Glutamatergic neuron (in vitro differentiated cells): Measurements from ENCODE around the gene CCL4L2. TPM values are rescaled to one million over a fixed set of nuclear protein-coding genes. Genes with fewer than 3 reads are reported as not detected.
"Not testable (repeated sequence)": the region's sequence is repeated elsewhere in the genome, so short reads cannot be mapped to it uniquely, and the experiment has no call there.

Experiments
- DNase-seq: peaks from one replicate; pipeline ENCODE4 v3.0.0; 2022
- H3K27ac Mint-ChIP-seq: one replicate; pipeline ENCODE4 v1.8.0; 2020; ENCODE audit warnings: mild to moderate bottlenecking, mixed read lengths, inconsistent platforms; ENCODE audit not compliant: unreplicated experiment
- H3K27me3 Mint-ChIP-seq: one replicate; pipeline ENCODE4 v1.8.0; 2020; ENCODE audit warnings: mild to moderate bottlenecking, moderate library complexity, mixed read lengths, inconsistent platforms; ENCODE audit not compliant: unreplicated experiment
- H3K36me3 Mint-ChIP-seq: one replicate; pipeline ENCODE4 v1.8.0; 2020; ENCODE audit warnings: mild to moderate bottlenecking, mixed read lengths, inconsistent platforms; ENCODE audit not compliant: unreplicated experiment
- H3K4me1 Mint-ChIP-seq: one replicate; pipeline ENCODE4 v1.8.0; 2020; ENCODE audit warnings: mild to moderate bottlenecking, low read depth, mixed read lengths, inconsistent platforms; ENCODE audit not compliant: unreplicated experiment
- H3K4me3 Mint-ChIP-seq: one replicate; pipeline ENCODE4 v1.8.0; 2020; ENCODE audit warnings: mild to moderate bottlenecking, mixed read lengths, inconsistent platforms; ENCODE audit not compliant: unreplicated experiment
- H3K9me3 Mint-ChIP-seq: one replicate; pipeline ENCODE4 v1.8.0; 2020; ENCODE audit warnings: mild to moderate bottlenecking, moderate library complexity, mixed read lengths, inconsistent platforms; ENCODE audit not compliant: unreplicated experiment
- total RNA-seq: library from RNA; stranded (reverse); fragmentation: NEBNext Ultra II Directional; extraction: Animal tissue kit (Norgen Biotek cat#: 25700); gene quantifications from one replicate; pipeline ENCODE4 v1.2.1, GENCODE V29; 2021; ENCODE audit not compliant: unreplicated experiment

The CCL4L2 gene
- total RNA-seq, 1 donor from 2014 or later: not detected

GRCh38 chr17:36242046-36242445, 31.2 kb downstream of the CCL4L2 start:
- not testable (repeated sequence) for H3K36me3 Mint-ChIP-seq, DNase-seq, H3K9me3 Mint-ChIP-seq, H3K27me3 Mint-ChIP-seq, H3K4me1 Mint-ChIP-seq, H3K4me3 Mint-ChIP-seq, H3K27ac Mint-ChIP-seq

Other genes with a start within 250 kb of the CCL4L2 start
- gene CCL16, start 229.6 kb upstream of the CCL4L2 start, total RNA-seq: not detected
- gene CCL14, start 224.3 kb upstream of the CCL4L2 start, total RNA-seq: not detected
- gene CCL15, start 209.5 kb upstream of the CCL4L2 start, total RNA-seq: not detected
- not detected for gene CCL23, start 193.1 kb upstream of the CCL4L2 start, total RNA-seq
- not detected for gene CCL18, start 146.8 kb upstream of the CCL4L2 start, total RNA-seq
- not detected for gene CCL3, start 120.9 kb upstream of the CCL4L2 start, total RNA-seq
- not detected for gene CCL4, start 107.2 kb upstream of the CCL4L2 start, total RNA-seq
- gene TBC1D3B, start 34.4 kb upstream of the CCL4L2 start, total RNA-seq: 37.3 TPM
- 6.3 TPM for gene CCL3L1, start 14.3 kb upstream of the CCL4L2 start, total RNA-seq
- 3.0 TPM for gene TBC1D3I, start 53.5 kb downstream of the CCL4L2 start, total RNA-seq
- gene TBC1D3G, start 112.8 kb downstream of the CCL4L2 start, total RNA-seq: not detected
- 0.37 TPM for gene TBC1D3H, start 177.4 kb downstream of the CCL4L2 start, total RNA-seq